Melanocyte of skin (primary cell): ENCODE results near the gene SLC16A10. TPM values are rescaled to one million over a fixed set of nuclear protein-coding genes. Genes with fewer than 3 reads are reported as not detected.

Experiments
- small RNA-seq, 2 donors: library from RNA; depleted of rRNA; stranded (forward); fragments of <200 nt; gene quantifications; one replicate each; pipeline ENCODE3, GENCODE V24; 2012
- total RNA-seq, 2 donors: library from RNA; depleted of rRNA; stranded (reverse); fragments of >200 nt; gene quantifications; 2 replicates each; pipeline ENCODE4 v1.2.3, GENCODE V29; 2012

The SLC16A10 gene, protein sequence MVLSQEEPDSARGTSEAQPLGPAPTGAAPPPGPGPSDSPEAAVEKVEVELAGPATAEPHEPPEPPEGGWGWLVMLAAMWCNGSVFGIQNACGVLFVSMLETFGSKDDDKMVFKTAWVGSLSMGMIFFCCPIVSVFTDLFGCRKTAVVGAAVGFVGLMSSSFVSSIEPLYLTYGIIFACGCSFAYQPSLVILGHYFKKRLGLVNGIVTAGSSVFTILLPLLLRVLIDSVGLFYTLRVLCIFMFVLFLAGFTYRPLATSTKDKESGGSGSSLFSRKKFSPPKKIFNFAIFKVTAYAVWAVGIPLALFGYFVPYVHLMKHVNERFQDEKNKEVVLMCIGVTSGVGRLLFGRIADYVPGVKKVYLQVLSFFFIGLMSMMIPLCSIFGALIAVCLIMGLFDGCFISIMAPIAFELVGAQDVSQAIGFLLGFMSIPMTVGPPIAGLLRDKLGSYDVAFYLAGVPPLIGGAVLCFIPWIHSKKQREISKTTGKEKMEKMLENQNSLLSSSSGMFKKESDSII
- 10 to 100 TPM in 1 of 2 donors, 1 to 10 TPM in 1; 6.3 to 16.9 TPM for total RNA-seq

DNA sequence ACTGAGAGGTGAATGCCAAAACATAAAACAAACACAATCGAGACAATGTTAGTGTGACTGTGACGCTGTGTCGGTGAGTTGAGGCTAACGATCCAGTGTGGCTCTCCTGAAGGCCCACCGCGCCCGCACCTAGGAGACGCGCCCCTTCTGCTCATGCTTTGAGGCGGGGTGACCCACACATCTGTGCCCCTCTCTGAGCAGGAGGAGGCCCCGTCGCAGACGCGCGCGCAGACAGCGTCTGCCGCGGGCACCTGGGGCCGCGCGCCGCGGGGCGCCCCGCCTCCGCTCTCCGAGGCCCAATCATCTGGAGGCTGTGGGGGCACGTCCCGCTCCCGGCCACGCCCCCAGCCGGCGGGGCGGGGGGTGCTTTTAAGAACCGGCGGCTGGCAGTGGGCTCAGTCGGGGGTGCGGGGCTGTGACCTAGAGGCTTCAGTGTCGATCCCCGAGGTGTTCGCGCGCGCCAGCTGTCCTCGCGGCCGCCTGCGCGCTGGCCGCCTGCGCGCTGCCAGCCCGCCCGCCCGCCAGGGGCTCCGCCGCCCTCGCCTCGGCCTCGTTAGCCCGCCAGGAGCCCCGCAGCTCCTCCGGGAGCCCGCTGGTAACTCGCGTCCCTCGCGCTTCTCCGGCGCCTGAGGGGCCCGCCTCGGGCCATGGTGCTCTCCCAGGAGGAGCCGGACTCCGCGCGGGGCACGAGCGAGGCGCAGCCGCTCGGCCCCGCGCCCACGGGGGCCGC is at the start of gene SLC16A10:
Gene SLC16A10, plus strand, starts transcription at position 398 of the 730 bp plus-strand sequence. Its CDS starts 250 bp downstream, at position 648.

Small RNA genes within 50 kb of the gene (small RNA-seq; reads per million reads assigned to genes)
- gene RNU6-960P = 0 reads per million in 2 donors

Other genes starting within 250 kb of the SLC16A10 start
- 100 to 1,000 TPM in 1 of 2 donors, 10 to 100 TPM in 1; 69.5 to 122 TPM for gene AMD1, start 212.7 kb upstream of the SLC16A10 start, total RNA-seq
- gene GTF3C6, start 128.8 kb upstream of the SLC16A10 start, total RNA-seq = 10 to 100 TPM; 28.6 to 60.3 TPM
- gene RPF2, start 105.5 kb upstream of the SLC16A10 start, total RNA-seq = 10 to 100 TPM; 24.8 to 31.6 TPM